ENCODE measurements around the gene EXOC6. TPM values are rescaled to one million over a fixed set of nuclear protein-coding genes. Genes with fewer than 3 reads are reported as not detected.

EXOC6 gene
- total and polyA plus RNA-seq, 2 of the 13 experiments (the other 11 are each of a cell fraction or from before 2014, with no cell fraction given): 22.2 to 29.2 TPM

GRCh38 chr10:93072713-93073538, 224.6 kb downstream of the EXOC6 start (continued):
- TF ChIP-seq THAP9 (CRISPR knock-in tag; IDR thresholded peaks at IDR 0.05; ENCODE audit: borderline replicate concordance) (no peak), ZNF234 (CRISPR knock-in tag; conservative IDR thresholded peaks at IDR 0.05) (no peak), POLR2AphosphoS5 (IDR thresholded peaks at IDR 0.05; ENCODE audit: low read depth, low read length) (no peak), NFKBIZ (CRISPR knock-in tag; IDR thresholded peaks at IDR 0.05) (no peak), ZNF652 (CRISPR knock-in tag; IDR thresholded peaks at IDR 0.05; ENCODE audit: borderline replicate concordance, low read depth) (no peak), ZNF674 (CRISPR knock-in tag; IDR thresholded peaks at IDR 0.05; ENCODE audit: low read depth) (no peak), TCF12 (IDR thresholded peaks at IDR 0.05) (no peak), TCF12 (CRISPR knock-in tag; IDR thresholded peaks at IDR 0.05) (no peak)

GRCh38 chr10:93073539-93074146, 225.3 kb downstream of the EXOC6 start, which contains the start of gene CYP26A1:
Gene CYP26A1, plus strand, starts transcription at chr10:93073893. Its CDS starts 42 bp downstream, at chr10:93073935.
- Histone ChIP-seq H3K9ac (ENCODE audit: insufficient read depth, low read depth, low read length) (no peak within 1 kb of the TSS), H3K4me3 (replicated peaks in 1 of 3; ENCODE audit: insufficient read depth in 1 of 3, low read depth in 2 of 3, low read length in 3 of 3) (peak within 1 kb of the TSS; percentile 56 to 77 (median 58)), H4K20me1 (ENCODE audit: insufficient read depth, low read length) (no peaks in the 10 kb centered on the region), H3K36me3 (replicated peaks in 1 of 2; ENCODE audit: control insufficient read depth in 1 of 2, insufficient read depth in 2 of 2, low read length in 2 of 2) (no peaks in the 10 kb centered on the region), H3K4me1 (ENCODE audit: insufficient read depth, low read length) (peaks cover 36% of the 10 kb centered on the region), H3K79me2 (ENCODE audit: insufficient read depth, low read length) (no peaks in the 10 kb centered on the region), H2AFZ (ENCODE audit: low read length) (no peak within 1 kb of the TSS), H3K4me2 (ENCODE audit: low read depth, low read length) (peak within 1 kb of the TSS; percentile 89), H3K27ac (ENCODE audit: extremely low read length, insufficient read depth, low read length) (no peak within 1 kb of the TSS), H3K27me3 (ENCODE audit: control insufficient read depth in 1 of 2, insufficient read depth in 2 of 2, low read length in 2 of 2) (peaks cover 11 to 56% of the 10 kb centered on the region in 2 experiments), H3K9me3 (ENCODE audit: low read length) (no peaks in the 10 kb centered on the region)
- BruUV-seq (replicated peaks): no TSS peak
- no peak for DNase-seq (ENCODE audit: low spot score)
- in situ Hi-C loops (cut with HindIII; ENCODE audit: extremely low pct_ligation_motif_present, low pct_unique_long_range_greater_than_20kb) (loop anchor here (10.0 kb wide), 1 partner anchor 221 kb away; no protein-coding TSS in a partner anchor), intact Hi-C loops (cut with micrococcal nuclease; ENCODE audit: unreplicated experiment) (loop anchor here (2.0 to 10.0 kb wide), 3 partner anchors 67 to 284 kb away; no protein-coding TSS in a partner anchor)
- peak; percentile 64 for ATAC-seq
- ChIA-PET CTCF (ENCODE audit: low intra/inter-chr PET ratio, low total read pairs) (interaction anchor here (0.9 kb wide), 1 partner anchor 189 kb away, joined by 4 read pairs; no protein-coding TSS in a partner anchor), POLR2A (no interaction called here)
- WGBS (ENCODE audit: low lambda C conversion rate): under 1% methylated on average over 14 of the region's 52 CpGs
- no peak for FAIRE-seq
- TF ChIP-seq ZNF761 (CRISPR knock-in tag; conservative IDR thresholded peaks at IDR 0.05) (0 out of 2 replicates have a peak, but pooled peaks have one; percentile 23), TEAD2 (CRISPR knock-in tag; IDR thresholded peaks at IDR 0.05) (no peak), ZNF564 (CRISPR knock-in tag; IDR thresholded peaks at IDR 0.05) (0 out of 2 replicates have a peak, but pooled peaks have one; percentile 30), RARA (CRISPR knock-in tag; IDR thresholded peaks at IDR 0.05) (0 out of 2 replicates have a peak, but pooled peaks have one; percentile 12), MYPOP (CRISPR knock-in tag; IDR thresholded peaks at IDR 0.05) (peak; percentile 88), RAD21 (CRISPR knock-in tag; IDR thresholded peaks at IDR 0.05) (0 out of 2 replicates have a peak, but pooled peaks have one; percentile 5), ZNF800 (CRISPR knock-in tag; IDR thresholded peaks at IDR 0.05) (peak; percentile 99), ONECUT2 (CRISPR knock-in tag; IDR thresholded peaks at IDR 0.05) (no peak)
